NCI-H446 treated with DMSO at 0.1 percent for 48 hours (cell line): Measurements from ENCODE around the gene FAM163B.
A peak's percentile ranks its signal among the peaks of the same experiment; 100 is the strongest.

Source experiments
- DNase-seq: peaks from one replicate; lab custom pipeline; 2025; lab: John Stamatoyannopoulos, UW

Gene FAM163B

GRCh38 chr9:133543772-133544467 lies 65.3 kb downstream of the FAM163B start:
- no peak for DNase-seq

GRCh38 chr9:133542002-133542401 lies 67.2 kb downstream of the FAM163B start:
- DNase-seq, result no peak

- no peak for DNase-seq
These were observed 68.5 kb downstream of the FAM163B start for GRCh38 chr9:133540698-133541025.

- no peak for DNase-seq
These were observed 69.0 kb downstream of the FAM163B start for GRCh38 chr9:133539991-133540697.

DNA sequence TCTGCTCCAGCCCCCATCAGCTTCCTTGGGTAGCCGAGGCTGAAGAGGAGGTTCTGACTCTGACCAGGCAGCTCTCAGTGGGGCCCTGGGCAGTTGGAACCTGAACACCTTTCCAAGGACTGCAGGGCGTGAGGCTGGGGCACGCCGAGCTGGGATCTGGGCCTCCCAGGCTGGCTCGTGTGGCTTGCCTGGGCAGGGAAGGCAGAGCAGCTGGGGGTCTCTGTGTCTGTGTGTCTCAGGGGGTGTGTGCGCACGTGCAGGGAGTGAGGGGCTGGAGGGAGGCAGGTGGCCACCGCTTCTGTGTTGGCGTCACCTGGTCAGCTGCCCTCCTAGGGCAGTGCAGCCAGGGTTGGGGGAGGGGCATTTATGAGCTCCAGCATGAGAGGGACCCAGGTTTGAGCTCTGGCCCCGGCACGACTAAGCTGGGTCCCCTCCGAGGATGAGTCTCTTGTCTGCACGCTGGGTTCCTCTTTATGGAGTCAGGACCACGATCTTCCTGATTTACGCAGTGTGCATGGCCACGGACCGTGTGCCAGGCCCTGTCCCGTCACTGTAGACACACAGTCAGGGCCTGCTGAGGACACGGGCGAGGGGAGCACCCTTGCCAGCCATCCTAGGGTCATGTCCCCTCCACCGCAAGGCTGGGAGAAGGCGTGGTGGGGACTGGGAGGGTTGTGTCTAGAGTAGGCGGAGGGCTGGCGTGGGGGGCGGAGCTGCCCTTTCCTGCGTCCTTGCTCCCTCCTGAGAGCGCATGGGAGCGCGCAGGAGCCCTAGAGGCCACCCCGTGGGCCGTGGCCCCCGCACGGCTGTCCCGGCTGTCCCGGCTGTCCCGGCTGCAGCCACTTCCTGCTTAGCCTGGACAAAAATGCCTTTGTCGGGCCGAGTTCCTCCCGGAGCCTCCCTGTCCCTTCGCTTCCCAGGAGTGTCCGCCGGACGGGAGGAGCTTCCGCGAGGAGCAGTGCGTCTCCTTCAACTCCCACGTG lies 70.0 kb downstream of the FAM163B start:
- no peak for DNase-seq

DNA sequence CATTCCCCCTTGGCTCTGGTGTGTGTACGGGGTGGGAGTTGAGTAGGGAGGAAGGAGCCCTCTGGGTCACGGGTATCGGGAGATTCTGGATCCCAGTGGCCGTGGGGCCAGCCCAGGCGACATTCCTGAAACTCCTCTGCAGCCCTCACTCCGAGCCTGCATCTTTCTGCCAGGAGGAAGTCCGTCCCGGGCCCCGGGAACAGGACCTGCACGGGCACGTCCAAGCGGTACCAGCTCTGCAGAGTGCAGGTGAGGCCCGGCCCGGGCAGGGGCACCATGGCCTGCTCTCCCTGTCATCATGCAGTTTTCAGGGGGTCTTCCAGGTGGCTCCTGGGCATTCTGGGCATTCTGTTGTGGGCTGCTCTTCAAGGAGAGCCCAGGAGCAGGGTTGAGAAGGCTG lies 71.0 kb downstream of the FAM163B start:
- DNase-seq, result no peak

GRCh38 chr9:133537257-133537656 lies 71.9 kb downstream of the FAM163B start:
- DNase-seq, result no peak

GRCh38 chr9:133536536-133536935 lies 72.7 kb downstream of the FAM163B start:
- no peak for DNase-seq

- no peak for DNase-seq
These were observed 73.1 kb downstream of the FAM163B start for GRCh38 chr9:133536080-133536479.

DNA sequence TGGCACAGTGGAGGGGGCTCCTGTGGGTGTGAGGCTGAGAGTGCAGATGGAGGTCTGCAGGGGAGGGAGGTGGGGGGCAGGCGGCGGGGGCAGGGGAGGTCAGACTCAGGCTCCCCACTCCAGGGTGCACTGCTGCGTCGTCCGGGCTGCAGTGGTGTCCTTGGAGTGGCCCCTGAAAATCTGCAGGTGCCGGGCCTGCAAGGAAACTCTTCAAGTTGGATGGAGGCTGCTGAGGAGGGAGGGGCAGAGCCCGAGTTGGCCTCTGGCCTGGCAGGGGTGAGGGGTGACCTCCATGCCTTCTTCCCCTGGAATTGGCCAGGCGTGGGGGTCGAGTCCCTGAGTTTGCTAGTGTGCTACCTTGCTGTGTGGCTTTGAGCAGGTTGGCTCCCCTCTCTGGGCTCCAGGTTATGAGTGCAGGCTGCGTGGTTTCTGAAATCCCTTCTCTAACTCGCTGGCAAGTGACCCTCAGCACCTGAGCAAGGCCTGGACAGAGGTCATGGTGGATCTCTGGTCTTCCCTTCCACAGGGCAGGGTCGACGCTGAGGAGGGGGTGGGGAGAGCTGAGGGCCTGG lies 73.8 kb downstream of the FAM163B start:
- no peak for DNase-seq

DNA sequence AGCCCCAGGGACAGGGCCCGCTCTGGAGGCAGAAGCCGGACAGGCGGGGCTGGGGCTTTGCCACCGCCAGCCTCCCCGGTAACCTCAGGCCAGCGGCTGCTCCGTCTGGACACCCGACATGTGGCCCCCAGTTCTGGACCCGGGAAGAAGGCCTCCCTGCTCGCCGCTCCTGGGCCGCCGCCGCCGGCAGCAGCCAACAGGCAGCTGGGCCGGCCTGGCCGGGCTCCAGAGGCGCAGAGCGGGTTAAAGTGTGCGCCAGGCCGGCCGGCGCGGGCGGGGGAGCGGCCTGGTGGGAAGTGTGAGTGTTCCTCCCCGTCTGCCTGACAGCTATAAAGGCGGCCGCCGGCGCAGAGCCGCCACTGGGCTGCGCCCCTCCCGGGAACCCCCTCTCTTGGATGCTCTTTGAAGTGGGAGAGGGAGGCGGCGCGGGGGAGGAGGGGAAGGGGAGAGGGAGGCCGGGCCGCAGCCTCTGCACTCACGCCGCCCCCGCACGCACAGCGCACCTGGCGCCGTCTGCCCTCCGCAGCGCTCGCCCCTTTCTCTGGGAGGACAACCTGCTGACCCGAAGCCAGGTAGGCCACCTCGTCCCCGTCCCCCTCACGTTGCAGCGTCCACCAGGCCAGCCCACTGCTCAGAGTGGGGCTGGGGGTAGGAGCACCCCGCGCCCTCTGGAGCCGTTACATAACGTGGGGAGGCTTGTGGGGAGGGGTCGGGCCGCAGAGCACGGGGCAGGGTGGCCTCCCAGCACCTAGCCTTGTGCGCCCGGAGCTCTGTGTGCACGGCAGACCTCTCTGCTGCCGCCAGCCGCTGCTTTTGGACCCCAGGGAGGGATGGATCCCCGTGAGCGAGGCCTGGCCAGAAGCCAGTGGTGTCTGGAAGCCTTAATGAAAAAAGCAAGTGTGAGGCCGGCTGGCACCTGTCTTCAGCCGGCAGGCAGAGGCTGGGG lies 74.6 kb downstream of the FAM163B start, which contains the start of gene ADAMTSL2:
Gene ADAMTSL2 (plus strand): TSS at position 359 of the 946 bp plus-strand sequence. CDS start 2,009 bp downstream, outside the sequence.
- peak; percentile 1 for DNase-seq

DNA sequence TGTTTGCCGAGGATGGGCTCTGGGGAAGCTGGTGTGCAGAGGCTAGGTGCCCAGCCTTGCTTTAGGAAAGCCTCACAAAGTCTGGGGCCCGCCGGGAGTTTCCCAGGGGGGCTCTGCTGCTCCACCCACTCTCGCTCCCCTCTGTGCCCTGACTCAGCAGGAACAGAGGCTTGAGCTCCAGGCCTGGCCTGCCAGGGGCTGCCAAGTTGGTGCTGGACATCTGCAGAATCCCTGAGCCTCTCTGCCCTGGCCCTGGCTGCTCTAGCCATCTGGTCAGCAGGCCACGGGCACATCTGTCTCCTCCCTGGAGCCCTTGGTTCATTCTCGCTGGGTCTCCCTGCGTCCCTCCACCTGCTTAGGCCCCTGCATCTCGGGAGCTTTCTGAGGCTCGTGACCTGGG lies 75.3 kb downstream of the FAM163B start:
- DNase-seq, result no peak

DNA sequence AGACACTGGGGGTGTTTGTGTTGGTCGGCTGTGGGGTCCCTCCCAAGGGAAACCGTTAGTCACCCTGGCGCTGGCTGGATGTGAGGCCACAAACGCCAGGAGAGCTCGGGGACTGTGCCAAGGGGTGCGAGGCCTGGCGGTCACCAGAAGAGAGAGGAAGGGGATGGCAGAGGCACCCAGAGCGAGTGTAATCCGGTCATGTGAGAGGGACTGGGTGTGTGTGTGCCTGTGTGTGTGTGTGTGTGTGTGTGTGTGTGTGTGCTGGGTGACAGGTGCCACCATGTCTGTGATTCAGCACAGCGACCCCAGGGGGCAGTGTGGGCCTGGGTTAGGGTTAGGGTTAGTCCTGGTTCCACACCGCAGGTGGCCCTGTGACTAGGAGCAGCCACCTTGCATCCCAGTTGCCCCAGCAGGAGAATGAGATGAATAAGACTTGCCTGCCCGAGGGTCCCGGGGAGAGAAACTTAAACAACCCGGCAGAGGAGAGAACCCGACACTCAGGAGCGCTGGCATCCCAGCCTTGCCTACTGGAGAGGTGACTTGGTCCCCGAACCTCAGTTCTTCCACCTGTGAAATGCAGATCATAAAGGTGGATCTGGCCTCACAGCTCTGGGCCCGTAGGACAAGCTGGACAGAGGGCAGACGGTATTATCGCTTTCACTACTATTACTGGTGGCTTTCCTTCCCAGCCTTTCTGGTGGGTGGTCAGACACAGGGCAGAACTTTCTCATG lies 76.1 kb downstream of the FAM163B start:
- no peak for DNase-seq

DNA sequence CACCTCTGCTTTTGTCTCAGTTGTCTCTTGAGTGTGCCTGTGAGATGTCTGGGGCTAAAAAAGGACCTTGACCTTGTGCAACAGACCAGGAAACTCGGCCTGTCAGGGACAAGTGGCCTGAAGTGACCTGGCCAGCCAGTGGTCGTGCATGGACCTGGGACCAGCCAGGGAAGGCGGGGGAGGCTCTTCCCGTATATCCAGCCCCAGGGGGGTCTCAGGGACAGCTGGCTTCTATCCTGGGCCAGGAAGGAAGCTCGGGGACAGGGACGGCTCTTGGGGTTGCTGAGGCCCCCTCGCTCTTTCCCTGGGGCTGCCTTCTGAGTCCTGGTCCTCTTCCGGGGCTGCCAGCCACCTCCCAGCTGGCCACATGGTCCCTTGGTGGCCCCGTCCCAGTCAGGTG lies 77.9 kb downstream of the FAM163B start:
- no peak for DNase-seq

GRCh38 chr9:133529874-133530273 lies 79.3 kb downstream of the FAM163B start:
- DNase-seq, result no peak

- no peak for DNase-seq
These were observed 79.7 kb downstream of the FAM163B start for GRCh38 chr9:133529457-133529856.

- no peak for DNase-seq
These were observed 80.3 kb downstream of the FAM163B start for GRCh38 chr9:133528876-133529241.

DNA sequence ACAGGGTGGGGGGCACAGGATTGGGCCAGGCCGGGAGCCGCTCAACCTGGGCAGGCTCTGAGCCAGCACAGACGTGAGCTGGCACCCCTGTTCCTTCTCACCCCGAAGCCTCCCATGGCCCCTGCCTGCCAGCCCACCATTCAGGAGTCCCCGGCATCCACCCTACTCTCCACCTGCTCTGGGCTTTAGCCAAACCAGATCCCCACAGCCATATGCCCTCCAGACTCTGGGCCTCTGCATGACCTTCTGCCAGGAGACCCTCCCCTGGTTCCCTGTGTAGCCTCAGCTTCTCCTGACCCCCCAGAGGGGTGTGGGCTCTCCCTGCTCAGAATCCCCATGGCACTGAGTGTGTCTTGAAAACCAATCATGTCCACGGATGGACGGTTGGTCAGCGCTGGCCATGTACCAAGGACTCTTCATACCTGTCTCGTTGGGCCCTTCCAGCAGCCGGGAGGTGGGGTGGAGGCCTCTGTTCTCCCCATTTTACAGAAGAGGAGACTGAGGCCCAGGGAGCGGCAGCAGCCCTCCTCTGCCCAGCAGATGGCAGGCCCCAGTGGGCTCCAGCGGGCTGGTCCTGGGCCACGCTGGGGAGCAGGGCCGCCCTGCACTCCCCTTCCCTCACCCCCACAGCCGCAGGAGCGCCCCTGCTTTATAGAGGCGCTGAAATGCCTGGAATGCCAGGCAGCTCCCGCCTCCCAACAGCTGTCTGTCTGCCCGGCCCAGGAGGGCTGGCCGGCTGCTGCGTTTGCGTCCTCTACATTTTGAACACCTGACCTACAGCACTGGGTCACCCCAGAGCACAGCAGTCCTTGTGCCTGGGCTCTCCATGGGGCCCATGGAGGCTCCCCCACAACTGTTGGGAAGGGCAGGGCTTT lies 81.0 kb downstream of the FAM163B start:
- DNase-seq, result no peak

GRCh38 chr9:133527444-133527920 lies 81.7 kb downstream of the FAM163B start:
- no peak for DNase-seq
